ENCODE results near the gene DYNLL2.
"Not testable (repeated sequence)": the region's sequence is repeated elsewhere in the genome, so short reads cannot be mapped to it uniquely, and the experiment has no call there.

DYNLL2 gene

GRCh38 chr17:58082870-58083490 lies at the start of gene DYNLL2:
DYNLL2 (plus strand) TSS chr17:58083419; CDS start chr17:58087091, 3,672 bp downstream.
- peaks cover 20% of the 10 kb centered on the region for H3K27me3 ChIP-seq (ENCODE audit: insufficient read depth, low read length)
- peaks cover 45% of the 10 kb centered on the region for H3K79me2 ChIP-seq (ENCODE audit: control insufficient read depth, insufficient read depth, low read length, unreplicated experiment)
- peak within 1 kb of the TSS; percentile 7; the same call in 1 of the 2 replicates for H3K27ac ChIP-seq (ENCODE audit: low read depth, low read length)
- peaks cover 17% of the 10 kb centered on the region for H3K4me1 ChIP-seq (ENCODE audit: control insufficient read depth, insufficient read depth, low read length, unreplicated experiment)
- H3K36me3 ChIP-seq (ENCODE audit: insufficient read depth, low read length): peaks cover 8% of the 10 kb centered on the region; the same call in 1 of the 2 replicates
- H2AFZ ChIP-seq (ENCODE audit: low read length, unreplicated experiment): peak within 1 kb of the TSS; percentile 98
- peak within 1 kb of the TSS; percentile 100 for H3K4me3 ChIP-seq (ENCODE audit: low read depth, low read length)

- H3K4me3 ChIP-seq (ENCODE audit: low read depth, low read length): no peak overlapping the region
- H2AFZ ChIP-seq (ENCODE audit: low read length, unreplicated experiment): no peak overlapping the region
- peaks cover 78% of the 10 kb centered on the region for H3K27me3 ChIP-seq (ENCODE audit: insufficient read depth, low read length)
- no peaks in the 10 kb centered on the region for H3K4me1 ChIP-seq (ENCODE audit: control insufficient read depth, insufficient read depth, low read length, unreplicated experiment)
- no peaks in the 10 kb centered on the region for H3K79me2 ChIP-seq (ENCODE audit: control insufficient read depth, insufficient read depth, low read length, unreplicated experiment)
- H3K36me3 ChIP-seq (ENCODE audit: insufficient read depth, low read length): no peaks in the 10 kb centered on the region
- H3K27ac ChIP-seq (ENCODE audit: low read depth, low read length): no peak overlapping the region
Observed at GRCh38 chr17:58039975-58040374, 43.2 kb upstream of the DYNLL2 start.

GRCh38 chr17:58040386-58040785 lies 42.8 kb upstream of the DYNLL2 start:
- Histone ChIP-seq H3K36me3 (ENCODE audit: insufficient read depth, low read length) (no peaks in the 10 kb centered on the region), H3K4me1 (ENCODE audit: control insufficient read depth, insufficient read depth, low read length, unreplicated experiment) (no peaks in the 10 kb centered on the region), H3K27me3 (ENCODE audit: insufficient read depth, low read length) (peaks cover 80% of the 10 kb centered on the region), H3K79me2 (ENCODE audit: control insufficient read depth, insufficient read depth, low read length, unreplicated experiment) (no peaks in the 10 kb centered on the region), H3K27ac (ENCODE audit: low read depth, low read length) (no peak overlapping the region), H2AFZ (ENCODE audit: low read length, unreplicated experiment) (no peak overlapping the region), H3K4me3 (ENCODE audit: low read depth, low read length) (no peak overlapping the region)

- Histone ChIP-seq H3K27ac (ENCODE audit: low read depth, low read length) (no peak overlapping the region), H3K4me3 (ENCODE audit: low read depth, low read length) (no peak overlapping the region), H3K36me3 (ENCODE audit: insufficient read depth, low read length) (no peaks in the 10 kb centered on the region), H3K27me3 (ENCODE audit: insufficient read depth, low read length) (peaks cover 82% of the 10 kb centered on the region), H2AFZ (ENCODE audit: low read length, unreplicated experiment) (no peak overlapping the region), H3K4me1 (ENCODE audit: control insufficient read depth, insufficient read depth, low read length, unreplicated experiment) (no peaks in the 10 kb centered on the region), H3K79me2 (ENCODE audit: control insufficient read depth, insufficient read depth, low read length, unreplicated experiment) (no peaks in the 10 kb centered on the region)
Observed at GRCh38 chr17:58041161-58041560, 42.1 kb upstream of the DYNLL2 start.

GRCh38 chr17:58043221-58044181 lies 39.7 kb upstream of the DYNLL2 start:
- Histone ChIP-seq H3K4me1 (ENCODE audit: control insufficient read depth, insufficient read depth, low read length, unreplicated experiment) (no peaks in the 10 kb centered on the region), H3K4me3 (ENCODE audit: low read depth, low read length) (no peak overlapping the region), H3K27ac (ENCODE audit: low read depth, low read length) (no peak overlapping the region), H2AFZ (ENCODE audit: low read length, unreplicated experiment) (no peak overlapping the region), H3K79me2 (ENCODE audit: control insufficient read depth, insufficient read depth, low read length, unreplicated experiment) (no peaks in the 10 kb centered on the region), H3K36me3 (ENCODE audit: insufficient read depth, low read length) (no peaks in the 10 kb centered on the region), H3K27me3 (ENCODE audit: insufficient read depth, low read length) (peaks cover 85% of the 10 kb centered on the region)

GRCh38 chr17:58044256-58044655 lies 39.0 kb upstream of the DYNLL2 start:
- H3K4me3 ChIP-seq (ENCODE audit: low read depth, low read length); H2AFZ ChIP-seq (ENCODE audit: low read length, unreplicated experiment); H3K36me3 ChIP-seq (ENCODE audit: insufficient read depth, low read length); H3K27ac ChIP-seq (ENCODE audit: low read depth, low read length); H3K4me1 ChIP-seq (ENCODE audit: control insufficient read depth, insufficient read depth, low read length, unreplicated experiment); H3K79me2 ChIP-seq (ENCODE audit: control insufficient read depth, insufficient read depth, low read length, unreplicated experiment): not testable (repeated sequence)
- peaks cover 78% of the 10 kb centered on the region for H3K27me3 ChIP-seq (ENCODE audit: insufficient read depth, low read length)

- Histone ChIP-seq H3K36me3 (ENCODE audit: insufficient read depth, low read length) (no peaks in the 10 kb centered on the region), H3K27me3 (ENCODE audit: insufficient read depth, low read length) (peaks cover 73% of the 10 kb centered on the region), H3K79me2 (ENCODE audit: control insufficient read depth, insufficient read depth, low read length, unreplicated experiment) (no peaks in the 10 kb centered on the region), H2AFZ (ENCODE audit: low read length, unreplicated experiment) (no peak overlapping the region), H3K4me1 (ENCODE audit: control insufficient read depth, insufficient read depth, low read length, unreplicated experiment) (no peaks in the 10 kb centered on the region), H3K27ac (ENCODE audit: low read depth, low read length) (no peak overlapping the region), H3K4me3 (ENCODE audit: low read depth, low read length) (no peak overlapping the region)
Observed at GRCh38 chr17:58046239-58047094, 36.8 kb upstream of the DYNLL2 start.

- H3K27me3 ChIP-seq (ENCODE audit: insufficient read depth, low read length): peaks cover 74% of the 10 kb centered on the region
Observed at GRCh38 chr17:58047376-58048150, 35.7 kb upstream of the DYNLL2 start.

GRCh38 chr17:58049533-58049932 lies 33.7 kb upstream of the DYNLL2 start:
- no peaks in the 10 kb centered on the region for H3K4me1 ChIP-seq (ENCODE audit: control insufficient read depth, insufficient read depth, low read length, unreplicated experiment)
- H3K27me3 ChIP-seq (ENCODE audit: insufficient read depth, low read length): peaks cover 74% of the 10 kb centered on the region
- H3K4me3 ChIP-seq (ENCODE audit: low read depth, low read length): no peak overlapping the region
- H3K79me2 ChIP-seq (ENCODE audit: control insufficient read depth, insufficient read depth, low read length, unreplicated experiment): no peaks in the 10 kb centered on the region
- no peaks in the 10 kb centered on the region for H3K36me3 ChIP-seq (ENCODE audit: insufficient read depth, low read length)
- H2AFZ ChIP-seq (ENCODE audit: low read length, unreplicated experiment): no peak overlapping the region
- no peak overlapping the region for H3K27ac ChIP-seq (ENCODE audit: low read depth, low read length)

More at GRCh38 chr17:58047376-58048150, 35.7 kb upstream of the DYNLL2 start:
- H3K36me3 ChIP-seq (ENCODE audit: insufficient read depth, low read length): no peaks in the 10 kb centered on the region
- H3K4me1 ChIP-seq (ENCODE audit: control insufficient read depth, insufficient read depth, low read length, unreplicated experiment): no peaks in the 10 kb centered on the region
- no peak overlapping the region for H3K27ac ChIP-seq (ENCODE audit: low read depth, low read length)
- H2AFZ ChIP-seq (ENCODE audit: low read length, unreplicated experiment): no peak overlapping the region
- H3K79me2 ChIP-seq (ENCODE audit: control insufficient read depth, insufficient read depth, low read length, unreplicated experiment): no peaks in the 10 kb centered on the region
- H3K4me3 ChIP-seq (ENCODE audit: low read depth, low read length): no peak overlapping the region

GRCh38 chr17:58050966-58051365 lies 32.3 kb upstream of the DYNLL2 start:
- Histone ChIP-seq H3K4me3 (ENCODE audit: low read depth, low read length) (no peak overlapping the region), H3K36me3 (ENCODE audit: insufficient read depth, low read length) (no peaks in the 10 kb centered on the region), H3K4me1 (ENCODE audit: control insufficient read depth, insufficient read depth, low read length, unreplicated experiment) (no peaks in the 10 kb centered on the region), H3K27ac (ENCODE audit: low read depth, low read length) (no peak overlapping the region), H3K27me3 (ENCODE audit: insufficient read depth, low read length) (peaks cover 79% of the 10 kb centered on the region), H3K79me2 (ENCODE audit: control insufficient read depth, insufficient read depth, low read length, unreplicated experiment) (no peaks in the 10 kb centered on the region), H2AFZ (ENCODE audit: low read length, unreplicated experiment) (no peak overlapping the region)

Data from ACC112 (cell line).